ENCODE results near the gene LRBA. TPM values are rescaled to one million over a fixed set of nuclear protein-coding genes. Genes with fewer than 3 reads are reported as not detected.
A peak's percentile ranks its signal among the peaks of the same experiment; 100 is the strongest.

LRBA gene
- total and polyA plus RNA-seq, 9 of the 15 experiments (the other 6 are each of a cell fraction or from before 2014, with no cell fraction given): 24.2 to 88.7 (median 59.7) TPM

DNA sequence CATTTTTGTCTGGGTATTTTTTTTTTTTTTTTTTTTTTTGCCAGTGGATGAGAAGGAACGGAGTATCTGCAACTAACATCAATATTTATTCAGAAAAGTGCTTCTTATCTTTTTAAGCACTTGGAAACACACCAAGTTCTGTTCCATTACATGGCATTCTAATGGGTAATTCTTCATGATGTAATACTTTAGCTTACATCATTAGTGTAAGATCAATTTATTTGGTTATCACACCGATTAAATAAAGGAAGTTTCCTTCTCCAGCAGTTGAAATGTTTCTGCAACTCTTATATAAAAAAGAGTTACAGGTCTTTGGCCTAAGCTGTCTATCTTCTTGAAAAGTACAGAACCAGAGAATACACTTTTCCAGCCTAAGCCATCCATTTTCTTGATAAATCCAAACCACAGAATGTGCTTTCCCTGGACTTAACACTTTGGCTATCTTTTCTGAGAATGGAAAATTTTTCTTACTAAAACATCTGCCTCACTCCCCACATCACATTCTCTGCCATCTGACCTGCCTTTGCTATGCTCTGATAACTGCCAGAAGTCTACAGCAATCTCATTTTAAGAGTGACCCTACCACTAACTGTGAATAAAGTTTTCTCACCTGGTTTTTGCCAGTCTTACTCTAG, 625.1 kb downstream of the LRBA start (continued):
- TF ChIP-seq, protein P1, sequence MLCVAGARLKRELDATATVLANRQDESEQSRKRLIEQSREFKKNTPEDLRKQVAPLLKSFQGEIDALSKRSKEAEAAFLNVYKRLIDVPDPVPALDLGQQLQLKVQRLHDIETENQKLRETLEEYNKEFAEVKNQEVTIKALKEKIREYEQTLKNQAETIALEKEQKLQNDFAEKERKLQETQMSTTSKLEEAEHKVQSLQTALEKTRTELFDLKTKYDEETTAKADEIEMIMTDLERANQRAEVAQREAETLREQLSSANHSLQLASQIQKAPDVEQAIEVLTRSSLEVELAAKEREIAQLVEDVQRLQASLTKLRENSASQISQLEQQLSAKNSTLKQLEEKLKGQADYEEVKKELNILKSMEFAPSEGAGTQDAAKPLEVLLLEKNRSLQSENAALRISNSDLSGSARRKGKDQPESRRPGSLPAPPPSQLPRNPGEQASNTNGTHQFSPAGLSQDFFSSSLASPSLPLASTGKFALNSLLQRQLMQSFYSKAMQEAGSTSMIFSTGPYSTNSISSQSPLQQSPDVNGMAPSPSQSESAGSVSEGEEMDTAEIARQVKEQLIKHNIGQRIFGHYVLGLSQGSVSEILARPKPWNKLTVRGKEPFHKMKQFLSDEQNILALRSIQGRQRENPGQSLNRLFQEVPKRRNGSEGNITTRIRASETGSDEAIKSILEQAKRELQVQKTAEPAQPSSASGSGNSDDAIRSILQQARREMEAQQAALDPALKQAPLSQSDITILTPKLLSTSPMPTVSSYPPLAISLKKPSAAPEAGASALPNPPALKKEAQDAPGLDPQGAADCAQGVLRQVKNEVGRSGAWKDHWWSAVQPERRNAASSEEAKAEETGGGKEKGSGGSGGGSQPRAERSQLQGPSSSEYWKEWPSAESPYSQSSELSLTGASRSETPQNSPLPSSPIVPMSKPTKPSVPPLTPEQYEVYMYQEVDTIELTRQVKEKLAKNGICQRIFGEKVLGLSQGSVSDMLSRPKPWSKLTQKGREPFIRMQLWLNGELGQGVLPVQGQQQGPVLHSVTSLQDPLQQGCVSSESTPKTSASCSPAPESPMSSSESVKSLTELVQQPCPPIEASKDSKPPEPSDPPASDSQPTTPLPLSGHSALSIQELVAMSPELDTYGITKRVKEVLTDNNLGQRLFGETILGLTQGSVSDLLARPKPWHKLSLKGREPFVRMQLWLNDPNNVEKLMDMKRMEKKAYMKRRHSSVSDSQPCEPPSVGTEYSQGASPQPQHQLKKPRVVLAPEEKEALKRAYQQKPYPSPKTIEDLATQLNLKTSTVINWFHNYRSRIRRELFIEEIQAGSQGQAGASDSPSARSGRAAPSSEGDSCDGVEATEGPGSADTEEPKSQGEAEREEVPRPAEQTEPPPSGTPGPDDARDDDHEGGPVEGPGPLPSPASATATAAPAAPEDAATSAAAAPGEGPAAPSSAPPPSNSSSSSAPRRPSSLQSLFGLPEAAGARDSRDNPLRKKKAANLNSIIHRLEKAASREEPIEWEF (CRISPR knock-in tag; IDR thresholded peaks at IDR 0.05): no peak
- no peak for TF ChIP-seq TCF7 (IDR thresholded peaks at IDR 0.05; ENCODE audit: borderline replicate concordance)

DNA sequence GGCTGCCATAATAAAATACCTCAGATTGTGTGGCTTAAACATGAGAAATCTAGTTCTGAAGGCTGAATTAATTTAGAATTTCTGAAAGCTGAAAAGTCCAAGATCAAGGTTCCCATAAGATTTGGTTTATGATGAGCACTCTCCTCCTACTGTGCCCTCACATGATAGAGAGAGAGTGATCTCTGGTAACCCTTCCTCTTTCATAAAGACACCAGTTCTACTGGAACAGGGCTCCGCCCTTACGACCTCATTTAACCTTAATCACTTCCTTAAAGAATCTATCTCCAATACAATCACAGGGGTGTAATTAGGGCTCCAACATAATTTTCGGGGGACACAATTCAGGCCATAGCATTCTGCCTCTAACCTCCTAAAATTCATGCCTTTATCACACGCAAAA, 627.1 kb downstream of the LRBA start:
- FAIRE-seq (no peak), ATAC-seq (0 out of 3 replicates have a peak, but pooled peaks have one; percentile 32), DNase-seq (ENCODE audit: extremely low read depth in 1 of 4, low spot score in 3 of 4) (no peak)
- no peaks in the 10 kb centered on the region for H3K79me2 ChIP-seq (ENCODE audit: control insufficient read depth, insufficient read depth, low read length)
- H3K9me3 ChIP-seq (replicated peaks; ENCODE audit: control insufficient read depth, insufficient read depth, low read depth, low read length): no peaks in the 10 kb centered on the region; the same call in 1 of the 2 replicates
- peaks cover 0 to 3% of the 10 kb centered on the region in 2 experiments; a peak in 1 of 5 replicates for H3K4me1 ChIP-seq (replicated peaks in 1 of 2; ENCODE audit: control insufficient read depth in 2 of 2, insufficient read depth in 2 of 2, low read length in 2 of 2)
- CTCF ChIA-PET (ENCODE audit: low intra/inter-chr PET ratio): no interaction called here
- in situ Hi-C loops (cut with MboI): no loop called here
- 67% methylated on average over 4 of the region's 4 CpGs for WGBS (ENCODE audit: insufficient coverage, low coverage, missing lambda C conversion rate)
- POLR2A ChIA-PET: no interaction called here
- no peaks in the 10 kb centered on the region for H4K20me1 ChIP-seq (replicated peaks; ENCODE audit: control insufficient read depth, insufficient read depth, low read length)
- no peaks in the 10 kb centered on the region for H3K27me3 ChIP-seq (ENCODE audit: control insufficient read depth in 2 of 2, insufficient read depth in 2 of 2, low read length in 2 of 2)
- TF ChIP-seq NR2C1 (IDR thresholded peaks at IDR 0.05) (peak; percentile 27; the same call in 1 of the 2 replicates), NR2C1 (tag; IDR thresholded peaks at IDR 0.05) (no peak), ZFP91 (CRISPR knock-in tag; IDR thresholded peaks at IDR 0.05) (no peak), ESRRA (IDR thresholded peaks at IDR 0.05; ENCODE audit: borderline replicate concordance, low read depth) (peak; percentile 48; the same call in 1 of the 2 replicates), ELF1 (tag; IDR thresholded peaks at IDR 0.05) (no peak)
- no peak overlapping the region for H3K27ac ChIP-seq (ENCODE audit: extremely low read depth, low read depth, low read length)
- BruUV-seq (replicated peaks): no TSS peak
- H3K36me3 ChIP-seq (ENCODE audit: control insufficient read depth, insufficient read depth, low read length): no peaks in the 10 kb centered on the region
- no peaks in the 10 kb centered on the region for H3K9me1 ChIP-seq (ENCODE audit: control insufficient read depth, insufficient read depth, low read length)
- H2AFZ ChIP-seq (ENCODE audit: low read depth, low read length): no peak overlapping the region
- H3K9ac ChIP-seq (ENCODE audit: insufficient read depth in 1 of 2, low read depth in 2 of 2, low read length in 2 of 2): no peak overlapping the region
- no peak overlapping the region for H3K4me3 ChIP-seq
- no peak overlapping the region for H3K4me2 ChIP-seq (ENCODE audit: insufficient read depth, low read length)
- intact Hi-C loops (cut with micrococcal nuclease): no loop called here

Data from K562 (cell line).